G401.6 (cell line): ENCODE results near the gene CTAGE4.
"Not testable (repeated sequence)": the region's sequence is repeated elsewhere in the genome, so short reads cannot be mapped to it uniquely, and the experiment has no call there.

Source experiments
- FAIRE-seq: peaks from 2 replicates; lab custom pipeline; 2012; peaks lifted over from hg19 to GRCh38; lab: Jason Lieb, UNC

CTAGE4 gene, protein sequence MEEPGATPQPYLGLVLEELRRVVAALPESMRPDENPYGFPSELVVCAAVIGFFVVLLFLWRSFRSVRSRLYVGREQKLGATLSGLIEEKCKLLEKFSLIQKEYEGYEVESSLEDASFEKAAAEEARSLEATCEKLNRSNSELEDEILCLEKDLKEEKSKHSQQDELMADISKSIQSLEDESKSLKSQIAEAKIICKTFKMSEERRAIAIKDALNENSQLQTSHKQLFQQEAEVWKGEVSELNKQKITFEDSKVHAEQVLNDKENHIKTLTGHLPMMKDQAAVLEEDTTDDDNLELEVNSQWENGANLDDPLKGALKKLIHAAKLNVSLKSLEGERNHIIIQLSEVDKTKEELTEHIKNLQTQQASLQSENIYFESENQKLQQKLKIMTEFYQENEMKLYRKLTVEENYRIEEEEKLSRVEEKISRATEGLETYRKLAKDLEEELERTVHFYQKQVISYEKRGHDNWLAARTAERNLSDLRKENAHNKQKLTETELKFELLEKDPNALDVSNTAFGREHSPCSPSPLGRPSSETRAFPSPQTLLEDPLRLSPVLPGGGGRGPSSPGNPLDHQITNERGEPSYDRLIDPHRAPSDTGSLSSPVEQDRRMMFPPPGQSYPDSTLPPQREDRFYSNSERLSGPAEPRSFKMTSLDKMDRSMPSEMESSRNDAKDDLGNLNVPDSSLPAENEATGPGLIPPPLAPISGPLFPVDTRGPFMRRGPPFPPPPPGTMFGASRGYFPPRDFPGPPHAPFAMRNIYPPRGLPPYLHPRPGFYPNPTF

DNA sequence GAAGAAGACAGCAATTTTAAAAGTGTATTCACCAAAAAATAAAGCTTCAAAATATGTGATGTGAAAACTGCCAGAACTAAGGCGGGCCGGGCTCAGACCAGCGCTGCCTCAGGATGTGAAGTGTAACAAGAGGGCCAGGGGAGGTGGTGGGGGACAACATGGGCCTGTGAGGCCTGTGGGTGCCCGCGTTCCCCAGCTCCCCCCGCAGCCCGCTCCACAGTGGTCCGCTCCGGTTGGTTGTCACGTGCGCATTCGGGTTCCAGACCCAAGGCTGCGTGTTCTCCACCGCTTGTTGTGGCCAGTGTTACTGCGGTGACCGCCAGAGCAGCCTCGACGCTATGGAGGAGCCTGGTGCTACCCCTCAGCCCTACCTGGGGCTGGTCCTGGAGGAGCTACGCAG is at the start of gene CTAGE4:
Gene CTAGE4, plus strand, starts transcription at position 301 of the 400 bp plus-strand sequence. Its CDS starts 38 bp downstream, at position 339.
- FAIRE-seq: not testable (repeated sequence)

DNA sequence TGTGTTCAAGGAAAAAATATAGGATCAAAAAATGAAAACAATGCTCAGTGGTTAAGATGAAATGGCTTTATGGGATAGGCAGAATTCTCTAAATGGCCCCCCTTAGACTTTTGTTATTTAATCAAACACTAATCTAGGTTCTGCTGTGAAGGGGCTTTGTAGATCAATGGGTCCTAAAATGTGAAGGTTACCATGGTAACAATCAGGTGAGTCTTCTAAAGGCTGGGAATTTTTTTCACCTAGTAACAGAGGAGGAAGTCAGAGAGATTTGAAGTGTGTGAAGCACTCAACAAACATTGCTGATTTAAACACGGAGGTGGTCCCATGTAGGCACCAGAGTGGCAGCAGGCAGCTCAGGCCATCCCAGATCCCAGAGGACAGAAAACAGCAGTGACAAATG is 49.1 kb upstream of the CTAGE4 start:
- no peak for FAIRE-seq

DNA sequence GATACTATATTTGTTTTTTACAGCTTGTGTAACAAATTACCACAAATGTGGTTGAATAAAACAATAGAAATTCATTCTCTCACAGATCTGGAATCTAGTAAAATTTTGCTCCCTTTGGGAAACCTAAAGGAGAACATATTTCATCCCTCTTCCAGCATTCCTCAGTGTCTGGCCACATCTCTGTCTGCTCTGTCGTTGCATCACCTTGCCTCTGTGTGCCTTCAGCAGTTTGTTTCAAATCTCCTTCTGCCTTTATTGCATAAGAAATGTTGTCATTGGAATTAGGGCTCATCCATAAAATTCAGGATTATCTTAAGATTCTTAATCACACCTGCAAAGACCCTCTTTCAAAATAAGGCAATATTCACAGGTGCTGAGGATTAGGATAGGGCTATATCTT is 45.8 kb upstream of the CTAGE4 start:
- FAIRE-seq: no peak

DNA sequence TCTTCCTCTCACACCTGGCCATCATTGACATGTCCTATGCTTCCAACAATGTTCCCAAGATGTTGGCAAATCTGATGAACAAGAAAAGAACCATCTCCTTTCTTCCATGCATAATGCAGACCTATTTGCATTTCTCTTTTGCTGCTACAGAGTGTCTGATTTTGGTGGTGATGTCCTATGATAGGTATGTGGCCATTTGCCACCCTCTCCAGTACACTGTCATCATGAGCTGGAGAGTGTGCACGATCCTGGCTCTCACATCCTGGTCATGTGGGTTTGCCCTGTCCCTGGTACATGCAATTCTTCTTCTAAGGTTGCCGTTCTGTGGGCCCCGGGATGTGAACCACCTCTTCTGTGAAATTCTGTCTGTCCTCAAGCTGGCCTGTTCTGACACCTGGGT is 41.1 kb upstream of the CTAGE4 start:
- no peak for FAIRE-seq

DNA sequence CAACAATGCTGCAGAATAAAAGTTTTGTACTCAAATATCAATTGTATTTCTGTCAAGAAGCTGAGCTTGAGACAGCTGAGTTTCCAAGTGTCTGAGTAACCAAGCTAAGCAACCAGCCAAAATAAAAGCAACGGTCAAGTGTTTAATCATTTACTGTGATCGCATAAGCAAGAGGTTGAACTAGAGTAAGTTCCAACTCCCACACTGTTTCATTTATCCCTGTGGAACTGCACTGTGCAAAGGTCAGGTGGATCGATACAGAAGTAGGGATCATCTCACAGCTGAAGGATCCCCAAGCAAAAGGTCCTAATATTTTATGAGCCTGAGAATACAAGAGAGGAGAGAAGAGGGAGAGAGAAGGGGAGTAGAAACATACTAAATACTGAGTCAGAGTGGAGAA is 38.8 kb upstream of the CTAGE4 start:
- no peak for FAIRE-seq

DNA sequence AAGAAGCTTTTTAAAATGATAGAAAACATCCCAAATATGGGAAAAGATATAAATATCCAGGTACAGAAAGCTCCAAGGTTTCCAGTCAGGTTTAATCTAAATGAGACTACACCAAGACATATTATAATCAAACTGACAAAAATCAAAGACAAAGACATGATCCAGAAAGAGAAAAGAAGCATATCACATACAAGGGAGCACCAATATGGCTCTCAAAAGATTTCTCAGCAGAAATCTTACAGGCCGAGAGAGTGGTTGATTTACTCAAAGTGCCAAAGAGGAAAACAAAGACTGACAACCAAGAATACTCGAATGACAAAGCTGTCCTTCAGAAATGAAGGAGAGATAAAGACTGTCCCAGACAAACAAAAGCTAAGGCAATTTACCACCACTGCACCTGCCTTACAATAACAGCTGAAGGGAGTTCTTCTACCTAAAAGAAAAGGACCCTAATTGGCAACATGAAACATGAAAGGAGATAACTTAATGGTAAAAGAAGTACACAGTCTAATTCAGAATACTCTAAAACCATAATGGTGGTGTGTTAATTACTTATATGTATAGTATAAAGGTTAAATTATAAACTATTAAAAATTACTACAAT is 34.9 kb upstream of the CTAGE4 start:
- FAIRE-seq: no peak

DNA sequence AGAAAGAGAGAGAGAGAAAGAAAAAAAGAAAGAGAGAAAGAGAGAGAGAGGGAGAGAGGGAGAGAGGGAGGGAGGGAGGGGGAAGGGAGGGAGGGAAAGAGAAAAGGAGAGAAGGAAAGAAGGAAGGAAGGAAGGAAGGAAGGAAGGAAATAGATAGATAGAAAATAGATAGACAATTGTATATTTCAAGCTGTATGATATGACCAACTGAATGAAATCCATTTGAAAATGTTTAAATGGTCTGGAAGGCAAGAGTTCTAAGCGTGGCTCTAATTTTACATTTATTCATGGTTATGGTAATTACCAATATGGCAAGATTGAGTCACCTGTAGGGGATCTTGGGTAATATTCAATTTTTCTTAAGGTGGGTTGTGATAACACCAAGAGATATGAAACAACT is 24.4 kb upstream of the CTAGE4 start:
- FAIRE-seq: no peak

DNA sequence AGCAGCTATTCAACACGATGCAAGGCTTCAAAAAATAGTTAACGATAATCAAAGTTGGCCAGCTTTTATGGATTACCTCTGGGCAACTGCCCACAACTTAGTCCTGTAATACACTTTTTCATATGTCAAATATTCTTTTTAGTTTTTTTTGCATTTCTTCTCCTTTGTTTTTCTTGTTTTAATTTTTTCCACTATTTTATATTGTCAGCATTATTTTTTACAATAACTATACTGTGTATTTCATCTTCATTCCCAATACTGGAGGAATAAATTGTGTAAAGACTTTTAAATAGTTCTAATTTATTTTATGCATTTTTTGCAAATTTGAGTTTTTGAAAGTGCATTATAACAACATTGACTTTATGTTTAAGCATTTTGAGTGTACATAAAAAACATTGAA is 18.5 kb upstream of the CTAGE4 start:
- FAIRE-seq: no peak

DNA sequence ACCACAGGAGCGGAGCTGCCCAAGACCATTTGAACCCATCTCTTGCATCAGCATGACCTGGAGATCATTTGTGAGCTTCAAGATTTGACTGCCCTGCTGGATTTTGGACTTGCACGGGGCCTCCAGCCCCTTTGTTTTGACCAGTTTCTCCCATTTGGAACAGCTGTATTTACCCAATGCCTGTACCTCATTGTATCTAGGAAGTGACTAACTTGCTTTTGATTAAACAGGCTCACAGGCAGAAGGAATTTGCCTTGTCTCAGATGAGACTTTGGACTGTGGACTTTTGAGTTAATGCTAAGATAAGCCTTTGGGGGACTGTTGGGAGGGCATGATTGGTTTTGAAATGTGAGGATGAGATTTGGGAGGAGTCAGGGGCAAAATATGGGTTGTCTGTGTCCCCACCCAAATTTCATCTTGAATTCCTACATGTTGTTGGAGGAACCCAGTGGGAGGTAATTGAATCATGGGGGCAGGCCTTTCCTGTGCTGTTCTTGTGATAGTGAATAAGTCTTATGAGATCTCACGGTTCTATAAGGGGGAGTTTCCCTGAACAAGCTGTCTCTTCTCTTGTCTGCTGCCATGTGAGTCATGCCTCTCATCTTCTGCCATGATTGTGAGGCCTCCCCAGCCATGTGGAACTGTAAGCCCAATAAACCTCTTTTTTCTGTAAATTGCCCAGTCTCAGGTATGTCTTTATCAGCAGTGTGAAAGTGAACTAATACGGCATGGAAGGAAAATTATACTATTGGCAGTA is 11.5 kb upstream of the CTAGE4 start:
- FAIRE-seq: not testable (repeated sequence)

DNA sequence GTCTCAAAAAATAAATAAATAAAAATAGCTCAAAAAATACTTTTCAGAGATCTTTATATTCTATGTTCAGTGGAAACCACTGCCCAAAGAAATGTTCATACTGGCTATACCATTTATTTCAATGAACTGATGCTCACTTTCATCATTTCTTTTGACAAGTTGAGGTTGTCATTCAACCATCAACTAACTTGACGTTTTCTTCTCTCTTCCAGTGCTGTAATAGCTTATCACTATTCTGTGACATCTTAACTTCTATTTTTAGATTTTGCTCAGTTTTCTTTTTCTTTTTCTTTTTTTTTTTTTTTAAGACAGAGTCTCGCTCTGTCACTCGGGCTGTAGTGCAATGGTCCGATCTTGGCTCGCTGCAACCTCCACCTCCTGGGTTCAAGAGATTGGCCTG is 8.7 kb upstream of the CTAGE4 start:
- no peak for FAIRE-seq

DNA sequence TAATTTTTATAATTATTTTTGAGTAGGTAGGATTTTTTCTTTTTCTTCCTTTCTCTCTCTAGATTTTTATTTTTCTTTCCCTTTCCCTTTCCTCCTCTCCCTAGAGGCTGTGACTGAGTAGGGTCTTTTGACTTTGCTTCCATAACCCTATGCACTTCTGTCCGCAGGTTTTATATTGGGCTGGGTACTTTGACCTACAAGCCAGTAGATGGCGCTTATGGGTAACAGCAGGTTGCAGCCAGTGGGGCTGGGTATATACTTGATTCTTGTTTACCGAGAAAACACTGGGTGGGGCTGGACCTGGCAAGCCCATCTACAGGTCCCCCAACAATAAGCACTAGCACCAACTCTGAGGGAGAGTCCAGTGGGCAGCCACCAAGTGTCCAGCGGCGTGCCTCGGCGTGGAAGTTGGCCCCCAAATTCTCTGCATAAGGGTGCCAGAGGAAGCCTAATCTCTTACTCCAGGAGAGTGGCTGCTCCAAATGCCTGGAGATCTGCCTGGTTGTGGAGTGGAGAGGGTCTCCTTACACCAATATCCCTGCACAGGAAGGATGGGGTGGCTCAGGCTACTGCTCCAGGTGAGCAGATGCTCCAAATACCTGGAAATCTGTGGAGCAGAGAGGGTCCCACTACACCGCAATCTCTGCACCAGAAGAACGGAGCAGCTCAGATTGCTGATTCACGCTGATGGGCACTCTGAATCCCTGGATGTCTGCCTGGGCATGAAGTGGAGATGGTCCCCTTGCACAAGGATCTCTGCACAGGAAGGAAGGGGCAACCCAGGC is 4.7 kb upstream of the CTAGE4 start:
- FAIRE-seq: not testable (repeated sequence)

DNA sequence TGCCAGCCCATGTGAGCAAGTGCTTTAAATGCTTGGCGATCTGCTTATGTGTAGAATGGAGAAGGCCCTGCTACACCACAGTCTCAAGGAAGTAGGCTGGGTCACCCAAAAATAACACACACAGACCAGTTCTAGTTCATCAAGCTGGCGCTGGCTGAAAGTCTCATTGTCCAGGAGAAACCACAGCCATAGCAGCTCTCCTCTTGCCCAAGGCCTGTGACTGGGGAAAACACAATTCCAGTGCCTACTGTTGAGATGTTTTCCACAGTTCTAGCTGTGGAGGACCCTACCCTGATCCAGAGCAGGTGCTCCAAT is 4.1 kb upstream of the CTAGE4 start:
- FAIRE-seq: not testable (repeated sequence)

DNA sequence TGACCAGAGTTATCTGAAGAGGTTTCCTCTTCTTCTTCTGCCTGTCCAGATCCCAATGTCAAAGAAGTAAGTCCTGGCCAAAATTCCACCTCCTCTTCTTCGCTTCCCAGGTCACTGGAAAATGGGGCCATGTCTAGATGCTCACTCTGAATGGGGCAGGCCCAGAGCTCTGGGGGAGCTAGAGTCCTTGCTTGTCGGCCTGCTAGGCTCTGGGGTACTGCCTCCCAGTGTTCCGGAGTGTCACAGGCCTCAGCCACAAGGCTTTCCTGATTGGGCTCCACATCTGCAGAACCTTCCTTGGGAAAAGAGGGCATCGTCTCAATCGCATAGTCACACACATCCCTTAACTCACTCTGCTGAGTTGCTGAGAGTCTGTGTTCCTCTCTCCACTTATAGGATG is 4.6 kb downstream of the CTAGE4 start:
- FAIRE-seq: not testable (repeated sequence)

DNA sequence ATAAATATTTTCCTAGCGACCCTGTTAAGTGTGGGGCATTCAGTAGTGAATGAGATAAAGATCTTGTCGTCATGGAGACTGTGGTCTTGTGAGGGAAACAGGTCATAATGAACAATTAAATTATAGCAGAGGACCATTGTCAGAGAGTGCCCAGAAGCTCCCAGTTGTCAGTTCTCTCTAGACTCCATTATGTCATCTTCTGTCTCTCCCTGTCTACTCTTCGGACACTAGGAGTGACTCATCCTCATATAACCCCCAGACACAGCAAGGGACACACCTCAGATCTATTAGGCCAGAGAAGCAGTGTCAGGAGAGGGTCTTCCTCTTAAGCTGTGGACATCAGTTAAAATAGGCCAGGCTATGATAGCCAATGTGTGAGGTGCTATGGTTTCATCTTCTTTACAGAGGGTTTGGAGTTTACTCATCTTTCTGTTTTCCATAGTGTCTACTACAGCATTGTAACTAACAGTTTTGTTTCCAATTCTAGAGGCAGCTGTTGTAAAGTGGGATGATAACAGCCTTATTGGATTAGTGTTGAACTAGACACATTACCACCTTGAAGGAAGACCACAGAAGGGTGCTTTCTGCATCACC is 5.4 kb downstream of the CTAGE4 start:
- FAIRE-seq: not testable (repeated sequence)

DNA sequence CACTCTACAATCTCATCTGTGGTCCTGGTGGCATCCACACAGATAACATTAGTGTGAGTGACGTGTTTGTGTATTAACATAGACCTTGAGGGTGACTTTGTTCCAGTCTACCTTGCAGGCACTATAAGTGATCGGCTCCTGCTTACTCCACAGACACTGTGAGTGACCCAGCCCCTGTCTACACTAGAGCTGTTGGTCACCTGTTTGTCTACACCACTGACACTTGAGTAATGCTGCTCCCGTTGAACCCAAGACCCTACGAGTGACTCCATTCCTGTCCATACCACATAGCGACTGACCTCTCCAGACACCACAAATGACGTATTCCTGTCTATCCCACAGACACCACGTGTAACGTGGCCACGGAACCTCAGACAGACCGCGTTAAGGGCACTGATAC is 10.5 kb downstream of the CTAGE4 start:
- FAIRE-seq: not testable (repeated sequence)

DNA sequence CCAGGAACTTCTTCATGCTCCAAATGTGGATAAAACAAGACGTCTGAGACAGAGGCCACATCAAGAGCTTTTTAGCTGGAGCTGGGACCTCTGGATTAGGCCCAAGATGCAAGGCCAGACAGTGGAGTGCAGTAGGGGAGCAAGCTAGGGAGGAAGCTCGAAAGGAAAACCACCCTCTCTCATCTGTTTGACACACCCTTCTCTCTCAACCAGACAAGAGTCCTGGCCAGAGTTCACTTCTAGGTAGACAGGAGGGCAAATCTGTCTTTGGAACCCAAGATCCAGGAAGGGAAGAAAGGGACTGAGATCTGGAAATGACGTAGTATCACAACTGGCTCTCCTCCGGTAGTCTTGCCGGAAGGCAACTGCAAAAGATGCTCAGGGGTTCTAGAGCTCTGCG is 11.2 kb downstream of the CTAGE4 start:
- not testable (repeated sequence) for FAIRE-seq

DNA sequence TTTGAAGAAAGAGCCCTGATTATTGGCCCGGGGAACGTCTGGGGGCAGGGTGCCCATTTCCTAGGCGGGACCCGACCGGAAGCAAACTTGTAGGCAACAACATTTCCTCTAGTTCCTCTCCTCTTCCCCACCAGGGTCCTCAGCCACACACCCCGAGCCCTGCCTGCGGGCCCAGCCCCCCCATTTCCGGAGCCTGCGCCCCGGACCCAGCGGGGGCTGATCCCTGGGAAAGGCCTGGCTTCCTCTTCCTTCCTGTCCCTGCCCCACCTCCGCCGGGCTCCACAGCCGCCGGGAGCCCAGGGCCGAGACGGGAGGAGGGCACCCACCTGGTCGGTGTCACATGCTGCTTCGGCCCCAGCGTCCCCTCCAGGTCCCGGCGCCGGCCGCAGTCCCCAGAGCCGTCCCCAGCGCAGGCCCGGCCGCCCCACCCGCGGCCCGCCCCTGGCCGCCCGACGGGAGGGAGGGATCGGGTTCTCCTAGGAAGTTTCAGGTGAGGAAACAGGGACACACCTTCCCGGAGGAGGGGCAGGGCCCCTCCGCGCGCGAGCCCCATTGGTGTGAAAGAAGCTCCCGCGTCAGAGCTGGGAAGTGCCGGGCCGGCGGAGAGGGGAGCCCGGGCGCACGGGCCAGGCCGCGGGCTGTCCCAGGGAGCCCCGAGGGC is 12.1 kb downstream of the CTAGE4 start, which contains the start of gene ARHGEF35:
Gene ARHGEF35, minus strand, starts transcription at position 622 of the 661 bp plus-strand sequence. CDS start 7,450 bp downstream, outside the sequence.
- not testable (repeated sequence) for FAIRE-seq

DNA sequence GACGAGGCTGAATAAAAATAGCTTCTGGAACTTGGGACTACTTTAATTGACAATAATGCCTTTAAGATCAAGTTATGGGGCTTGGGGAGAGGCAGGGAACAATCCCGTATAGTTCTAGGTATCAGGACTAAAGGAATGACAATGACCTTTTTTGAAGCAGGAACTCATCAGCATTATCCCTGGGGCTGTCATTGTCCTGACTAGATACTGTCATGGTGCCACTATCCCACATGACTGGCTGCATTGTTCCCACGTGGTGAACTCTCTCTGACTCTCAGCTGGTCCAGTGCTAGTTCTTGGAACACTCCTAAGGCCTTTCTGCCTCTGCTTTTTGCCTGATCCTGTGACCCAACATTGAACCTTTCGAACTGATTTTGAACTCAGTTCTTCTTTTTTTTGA is 15.7 kb downstream of the CTAGE4 start:
- not testable (repeated sequence) for FAIRE-seq

DNA sequence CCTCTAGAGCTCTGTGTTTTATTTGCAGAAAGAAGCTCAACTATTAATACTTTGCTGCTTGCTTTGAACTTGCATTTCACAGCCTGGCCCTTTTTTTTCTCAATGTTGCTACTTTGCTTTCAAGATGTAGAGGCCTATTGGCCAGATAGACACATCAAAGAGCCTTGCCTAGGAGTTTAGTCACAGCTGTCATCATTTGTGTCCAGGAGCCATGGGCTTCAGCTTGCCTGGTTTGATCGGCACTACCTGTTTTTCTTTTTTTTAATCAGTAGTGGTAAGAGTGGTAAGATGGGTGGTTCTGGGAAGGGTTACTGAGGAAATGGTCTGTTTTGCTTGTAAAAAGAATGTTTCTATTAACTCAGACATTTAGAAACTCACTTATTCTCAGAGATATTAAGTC is 18.7 kb downstream of the CTAGE4 start:
- not testable (repeated sequence) for FAIRE-seq

DNA sequence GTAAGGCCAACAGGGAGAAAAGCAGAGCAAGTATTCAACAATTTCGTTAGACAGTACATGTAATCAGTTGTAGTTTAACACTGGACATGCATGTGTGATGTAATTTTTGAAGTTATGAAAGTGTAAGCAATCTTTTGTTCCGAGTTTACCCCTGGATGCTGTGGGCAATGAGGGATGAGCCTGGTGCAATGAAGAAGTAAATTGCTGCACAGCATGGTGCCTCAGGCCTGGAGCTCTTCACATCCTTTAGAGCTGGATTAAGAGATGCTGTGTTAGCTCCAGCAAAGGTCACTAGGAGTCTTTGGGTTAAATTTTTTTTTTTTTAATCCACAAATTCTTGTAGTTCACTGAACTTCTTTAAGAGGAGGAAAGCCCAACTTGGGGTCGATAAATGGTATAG is 19.8 kb downstream of the CTAGE4 start:
- not testable (repeated sequence) for FAIRE-seq
